Astrocyte (in vitro differentiated cells and primary cell): ENCODE measurements around the gene EIF2S2.

ENCODE experiments used
- CTCF ChIP-seq: IDR thresholded peaks from 2 replicates; pipeline ENCODE4 v1.5.1; 2011; ENCODE audit warnings: low read depth, mild to moderate bottlenecking, inconsistent platforms, low read length, moderate library complexity; ENCODE audit not compliant: insufficient read depth
- EZH2 ChIP-seq: IDR thresholded peaks from 2 replicates; pipeline ENCODE4 v1.6.1; 2012; ENCODE audit warnings: mild to moderate bottlenecking, low read length, inconsistent platforms; ENCODE audit not compliant: insufficient read depth

GRCh38 chr20:34099675-34100074, 12.4 kb downstream of the EIF2S2 start:
- TF ChIP-seq EZH2 (no peak), CTCF (no peak)
